SHP77 treated with DMSO at 0.1 percent for 48 hours (cell line): ENCODE results near the gene MAN2A1.
"Not testable (repeated sequence)": the region's sequence is repeated elsewhere in the genome, so short reads cannot be mapped to it uniquely, and the experiment has no call there.

Source experiments
- DNase-seq: peaks from one replicate; lab custom pipeline; 2025; lab: John Stamatoyannopoulos, UW

MAN2A1 gene

DNA sequence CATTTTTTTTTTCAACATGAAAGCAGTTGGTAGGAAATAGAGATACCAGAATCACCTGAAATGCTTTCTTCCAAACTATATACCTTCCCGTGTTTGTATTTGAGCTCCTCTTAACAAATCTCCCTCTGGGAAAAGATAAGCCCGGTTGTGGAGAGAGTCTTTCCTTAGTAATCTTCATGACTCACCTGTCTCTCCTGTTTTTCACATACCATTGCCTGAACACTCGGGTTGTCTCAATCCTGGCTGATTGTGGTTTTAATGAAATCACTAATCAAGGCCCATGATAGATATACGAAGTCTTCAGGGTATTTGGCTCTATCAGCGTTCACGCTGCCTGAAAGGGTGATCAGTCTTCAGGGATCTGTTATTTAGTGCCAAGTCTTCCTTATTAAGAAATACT, 136.7 kb downstream of the MAN2A1 start:
- no peak for DNase-seq

DNA sequence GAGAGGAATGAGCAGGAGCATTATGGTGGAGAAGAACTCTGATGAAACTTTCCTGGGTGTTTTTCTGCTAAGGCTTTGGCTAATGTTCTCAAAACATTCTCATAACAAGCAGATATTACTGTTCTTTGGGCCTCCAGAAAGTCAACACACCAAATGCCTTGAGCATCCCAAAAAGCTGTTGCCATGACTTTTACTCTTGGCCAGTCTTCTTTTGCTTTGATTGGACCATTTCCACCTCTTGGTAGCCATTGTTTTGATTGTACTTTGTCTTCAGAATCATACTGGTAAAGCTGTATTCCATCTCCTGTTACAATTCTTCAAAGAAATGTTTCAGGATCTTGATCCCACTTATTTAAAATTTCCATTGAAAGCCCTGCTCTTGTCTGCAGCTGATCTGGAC, 139.6 kb downstream of the MAN2A1 start:
- no peak for DNase-seq

DNA sequence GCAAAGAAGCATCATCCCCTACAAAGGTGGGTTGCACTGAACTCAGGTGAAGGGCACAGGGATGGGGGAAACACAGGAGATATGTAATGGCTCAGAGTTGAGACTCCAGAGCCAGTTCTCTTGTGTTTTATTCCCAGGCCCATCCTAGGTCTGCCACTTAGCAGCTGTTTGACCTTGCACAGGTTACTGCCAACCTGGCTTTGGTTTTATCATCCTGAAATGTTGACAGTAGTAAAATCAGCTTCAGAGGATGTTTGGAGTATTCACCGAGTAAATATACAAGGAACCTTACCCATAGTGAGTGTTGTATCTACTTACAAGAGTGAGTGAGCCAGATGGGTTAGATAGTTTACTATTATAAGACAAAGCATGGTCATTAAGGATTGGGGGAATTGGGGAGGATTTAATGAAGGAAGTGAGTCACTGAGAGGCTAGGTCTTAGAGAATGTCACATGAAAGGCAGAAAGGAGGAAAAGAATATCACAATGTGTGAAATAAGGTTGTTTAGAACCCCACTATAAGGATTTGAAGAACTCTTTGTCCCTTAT, 141.3 kb downstream of the MAN2A1 start:
- DNase-seq, result no peak

DNA sequence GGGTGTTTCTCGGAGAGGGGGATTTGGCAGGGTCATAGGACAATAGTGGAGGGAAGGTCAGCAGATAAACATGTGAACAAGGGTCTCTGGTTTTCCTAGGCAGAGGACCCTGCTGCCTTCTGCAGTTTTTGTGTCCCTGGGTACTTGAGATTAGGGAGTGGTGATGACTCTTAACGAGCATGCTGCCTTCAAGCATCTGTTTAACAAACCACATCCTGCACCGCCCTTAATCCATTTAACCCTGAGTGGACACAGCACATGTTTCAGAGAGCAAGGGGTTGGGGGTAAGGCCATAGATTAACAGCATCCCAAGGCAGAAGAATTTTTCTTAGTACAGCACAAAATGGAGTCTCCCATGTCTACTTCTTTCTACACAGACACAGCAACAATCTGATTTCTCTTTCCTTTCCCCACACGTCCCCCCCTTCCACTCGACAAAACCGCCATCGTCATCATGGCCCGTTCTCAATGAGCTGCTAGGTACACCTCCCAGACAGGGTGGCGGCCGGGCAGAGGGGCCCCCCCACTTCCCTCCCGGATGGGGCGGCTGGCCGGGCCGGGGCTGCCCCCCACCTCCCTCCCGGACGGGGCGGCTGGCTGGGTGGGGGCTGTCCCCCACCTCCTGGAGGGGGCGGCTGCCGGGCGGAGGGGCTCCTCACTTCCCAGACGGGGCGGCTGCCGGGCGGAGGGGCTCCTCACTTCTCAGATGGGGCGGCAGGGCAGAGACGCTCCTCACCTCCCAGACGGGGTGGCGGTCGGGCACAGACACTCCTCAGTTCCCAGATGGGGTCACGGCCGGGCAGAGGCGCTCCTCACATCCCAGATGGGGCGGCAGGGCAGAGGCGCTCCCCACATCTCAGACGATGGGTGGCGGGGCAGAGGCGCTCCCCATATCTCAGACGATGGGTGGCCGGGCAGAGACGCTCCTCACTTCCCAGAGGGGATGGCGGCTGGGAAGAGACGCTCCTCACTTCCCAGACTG, 142.8 kb downstream of the MAN2A1 start:
- not testable (repeated sequence) for DNase-seq

DNA sequence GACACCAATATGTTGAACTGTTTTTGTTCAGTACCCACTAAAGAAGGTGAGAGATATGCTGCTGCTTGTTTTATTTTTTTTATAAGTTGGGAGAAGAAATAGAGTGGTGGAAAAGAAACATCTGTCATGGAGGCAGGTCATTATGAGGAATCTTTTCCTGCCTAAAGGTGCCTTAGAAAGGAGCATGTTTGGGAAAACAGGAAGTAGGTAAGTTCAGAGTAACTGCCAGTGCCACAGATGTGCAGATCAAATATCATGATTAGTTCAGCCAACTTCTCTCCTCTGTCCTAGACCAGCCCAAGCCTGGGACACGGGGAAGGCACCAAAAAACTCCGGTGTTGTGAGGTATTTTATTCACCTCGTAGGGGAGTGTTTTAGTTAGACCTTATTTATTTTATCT, 144.2 kb downstream of the MAN2A1 start:
- no peak for DNase-seq

DNA sequence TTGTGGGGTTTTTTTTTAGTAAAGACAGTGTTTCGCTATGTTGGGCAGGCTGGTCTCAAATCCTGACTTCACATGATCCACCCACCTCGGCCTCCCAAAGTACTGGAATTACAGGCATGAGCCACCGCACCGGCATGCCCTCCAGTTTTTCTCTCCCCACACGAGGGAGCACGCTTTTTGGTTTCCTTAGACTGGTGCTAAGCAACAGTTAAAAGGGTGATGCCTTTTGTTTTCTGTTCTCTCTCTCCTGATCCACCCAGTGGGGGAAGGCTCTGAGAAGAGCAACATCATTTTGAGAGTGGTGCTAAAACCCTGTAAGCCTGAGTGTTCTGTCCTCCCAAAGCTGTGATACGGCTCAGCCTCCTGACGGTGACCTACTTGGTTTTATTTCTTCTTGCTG, 146.6 kb downstream of the MAN2A1 start:
- no peak for DNase-seq

DNA sequence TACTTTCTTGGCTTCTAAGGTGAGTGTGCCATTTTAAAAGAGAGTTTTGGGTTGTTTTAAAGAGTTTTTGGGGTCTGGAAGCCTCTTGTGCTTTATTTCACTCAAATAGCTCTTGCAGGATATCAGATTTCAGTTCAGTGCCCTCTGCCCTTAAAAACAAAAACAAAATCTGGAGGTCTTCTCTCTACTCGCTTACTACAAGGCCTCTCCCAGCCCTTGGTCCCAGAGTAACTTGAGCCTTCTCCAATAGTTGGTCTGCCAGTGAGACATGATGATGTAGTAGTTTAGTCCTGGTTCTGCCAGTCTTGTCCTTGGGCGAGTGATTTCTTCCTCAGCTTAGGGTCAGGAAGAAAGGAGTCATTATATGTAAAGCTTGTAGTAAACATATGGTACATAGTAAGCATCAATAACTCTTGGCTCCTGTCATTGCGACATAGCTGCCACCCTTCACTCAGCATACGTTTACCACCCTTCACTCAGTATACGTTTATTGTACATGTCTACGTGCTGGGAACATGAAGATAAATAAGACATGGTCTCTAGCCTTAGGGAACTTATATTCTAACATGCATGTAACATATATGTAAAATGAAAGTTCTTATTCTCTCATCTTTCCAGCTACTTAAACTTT, 147.6 kb downstream of the MAN2A1 start:
- no peak for DNase-seq

DNA sequence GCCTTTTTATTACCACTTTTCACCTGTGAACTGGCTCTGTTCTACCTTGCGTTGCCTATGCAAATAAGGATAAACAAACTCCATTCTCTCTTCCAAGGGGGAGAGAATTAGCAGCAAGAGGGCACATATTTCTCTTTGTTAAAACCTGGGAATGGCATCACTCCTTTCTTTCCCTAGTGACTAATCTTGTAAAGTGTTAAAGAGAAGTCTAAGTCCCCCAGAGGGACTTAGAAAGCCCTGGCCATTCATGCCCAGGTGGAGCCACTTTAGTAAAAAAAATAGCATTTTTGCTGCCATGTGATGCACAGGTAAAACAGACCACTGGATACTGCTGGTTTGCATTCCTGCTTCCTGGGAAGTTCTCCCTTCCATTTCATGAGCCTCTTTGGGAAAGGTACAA, 148.4 kb downstream of the MAN2A1 start:
- no peak for DNase-seq

DNA sequence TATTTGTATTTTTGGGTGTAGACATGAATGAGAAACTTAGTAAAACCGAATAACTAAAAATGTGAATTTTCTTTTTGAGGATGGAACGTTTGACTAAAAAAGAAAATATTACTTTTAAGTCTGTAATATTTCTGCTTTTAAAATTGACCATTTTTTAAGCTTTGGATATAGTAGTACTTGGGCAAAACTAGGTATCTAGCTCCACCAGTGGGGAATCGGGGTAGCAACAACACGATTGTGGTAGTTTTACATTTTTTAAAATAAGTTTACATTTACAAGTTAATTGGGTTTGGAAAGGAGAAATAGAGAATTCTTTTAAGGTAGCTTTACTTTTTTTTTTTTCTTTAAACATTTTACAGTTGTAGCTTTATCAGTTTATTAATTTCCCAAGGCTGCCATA, 154.4 kb downstream of the MAN2A1 start:
- DNase-seq, result no peak

DNA sequence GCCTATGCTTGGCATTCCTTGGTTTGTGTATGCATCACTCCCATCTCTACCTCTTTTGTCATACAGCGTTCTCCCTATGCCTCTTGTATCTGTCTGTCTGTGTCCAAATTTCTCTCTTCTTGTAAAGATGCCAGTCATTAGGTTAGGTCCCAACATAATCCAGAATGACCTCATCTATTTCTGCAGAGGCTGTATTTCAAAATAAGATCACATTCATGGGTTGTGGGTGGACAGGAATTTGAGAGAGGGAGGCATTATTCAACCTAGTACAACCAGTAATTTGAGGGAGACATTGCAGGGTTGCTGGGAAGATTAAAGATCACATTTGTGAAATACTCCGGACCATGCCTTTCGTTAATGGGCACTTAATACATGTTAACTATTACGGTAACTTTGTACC, 155.0 kb downstream of the MAN2A1 start:
- no peak for DNase-seq

DNA sequence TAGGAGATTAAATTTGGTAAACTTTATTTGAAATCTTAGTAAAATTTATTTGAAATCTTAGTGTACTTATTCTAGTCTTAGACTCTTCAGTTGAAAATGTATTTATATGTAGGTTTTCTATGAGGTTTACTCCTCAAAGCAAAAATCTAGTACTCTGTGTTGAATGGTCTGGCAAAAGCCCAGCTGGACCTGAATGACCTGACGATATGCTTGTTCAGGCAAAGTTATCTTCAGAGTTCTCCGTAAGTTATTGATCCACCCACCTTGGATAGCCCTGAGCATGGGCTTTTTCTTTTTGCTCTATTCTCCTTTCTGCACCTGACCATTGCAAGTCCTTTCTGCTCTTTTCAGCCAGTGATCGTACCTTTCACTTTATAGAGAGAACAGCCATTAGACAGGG, 158.4 kb downstream of the MAN2A1 start:
- DNase-seq, result no peak

DNA sequence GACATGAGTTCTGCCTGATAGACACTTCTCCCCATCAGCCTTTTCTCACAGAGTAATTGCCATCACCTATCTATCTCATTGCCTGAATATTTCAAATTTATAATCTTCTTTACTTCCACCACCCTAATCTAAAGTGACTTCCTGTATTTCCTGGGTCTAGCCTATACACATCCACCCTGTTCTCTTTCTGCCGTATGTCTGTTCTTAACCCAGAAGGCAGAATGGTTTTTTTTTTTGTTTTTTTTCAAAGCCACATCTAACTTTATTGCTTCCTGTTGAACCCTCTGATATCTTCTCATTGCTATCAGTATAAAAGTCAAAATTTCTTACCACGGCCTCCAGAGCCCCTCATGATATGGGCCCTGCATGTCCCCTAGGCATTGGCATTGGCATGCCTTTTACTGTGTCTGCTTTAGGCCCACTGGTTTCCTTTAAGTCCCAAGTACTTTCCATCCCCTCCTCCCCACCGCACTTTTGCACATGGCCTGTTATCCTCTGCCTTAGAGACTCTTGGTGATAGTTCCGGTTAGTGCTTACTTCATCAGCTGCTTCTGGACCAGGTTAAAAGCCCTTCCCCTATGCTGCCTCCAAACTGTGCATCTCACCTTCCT, 159.9 kb downstream of the MAN2A1 start:
- DNase-seq, result no peak

DNA sequence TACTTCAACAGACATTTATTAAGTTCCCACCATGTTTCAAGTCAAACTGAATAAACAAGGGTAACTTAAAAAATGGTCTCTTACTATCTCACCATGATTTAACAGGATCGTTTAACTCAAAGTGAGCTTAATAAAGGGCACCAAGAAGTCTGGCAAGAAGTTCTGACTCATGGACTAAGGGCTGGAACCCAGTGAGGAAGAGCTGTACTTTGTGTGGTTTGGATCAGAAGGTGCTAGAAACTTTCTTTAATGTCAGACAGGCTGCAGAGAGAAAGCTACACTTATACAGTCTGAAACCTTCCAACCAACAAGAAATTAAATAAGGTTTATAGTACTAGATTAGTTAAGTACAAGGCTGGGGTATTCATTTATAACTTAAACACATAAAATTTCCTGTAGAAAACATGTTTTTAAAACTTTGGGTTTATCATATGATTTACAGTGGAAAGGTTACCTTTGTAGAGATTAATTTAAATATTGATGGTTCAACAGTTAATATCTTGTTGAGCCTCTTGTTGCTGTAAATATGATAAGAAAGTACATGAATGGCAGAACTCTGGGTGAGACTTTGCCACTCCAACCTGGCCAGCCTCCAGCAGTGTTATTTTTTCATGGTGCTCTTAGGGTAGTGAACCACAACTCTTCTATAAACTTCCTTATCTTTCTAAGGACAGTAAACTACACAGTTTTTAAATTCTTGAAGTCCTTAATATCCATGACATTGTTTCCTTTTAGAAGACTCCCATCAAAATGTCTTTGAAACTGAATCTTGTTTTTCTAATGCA, 162.8 kb downstream of the MAN2A1 start:
- DNase-seq, result no peak

DNA sequence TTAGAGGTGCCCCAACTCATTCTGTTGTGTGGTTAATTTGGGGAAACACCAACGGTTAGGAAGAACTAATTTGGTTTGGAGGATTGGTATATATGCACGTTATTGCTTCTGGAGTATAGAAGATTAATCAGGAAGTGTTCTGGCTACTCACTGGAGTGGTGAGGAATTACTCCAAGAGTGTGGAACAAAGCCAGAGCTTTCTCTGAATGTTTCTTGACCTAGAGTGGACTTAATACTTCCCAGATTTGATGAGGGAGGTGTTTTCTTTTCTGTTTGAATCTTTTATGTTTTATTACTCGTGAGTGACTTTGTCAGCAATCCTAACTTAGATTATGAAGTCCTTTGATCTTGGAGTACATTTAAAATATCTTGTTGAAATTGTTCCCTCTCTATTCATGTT, 163.7 kb downstream of the MAN2A1 start:
- DNase-seq, result no peak

DNA sequence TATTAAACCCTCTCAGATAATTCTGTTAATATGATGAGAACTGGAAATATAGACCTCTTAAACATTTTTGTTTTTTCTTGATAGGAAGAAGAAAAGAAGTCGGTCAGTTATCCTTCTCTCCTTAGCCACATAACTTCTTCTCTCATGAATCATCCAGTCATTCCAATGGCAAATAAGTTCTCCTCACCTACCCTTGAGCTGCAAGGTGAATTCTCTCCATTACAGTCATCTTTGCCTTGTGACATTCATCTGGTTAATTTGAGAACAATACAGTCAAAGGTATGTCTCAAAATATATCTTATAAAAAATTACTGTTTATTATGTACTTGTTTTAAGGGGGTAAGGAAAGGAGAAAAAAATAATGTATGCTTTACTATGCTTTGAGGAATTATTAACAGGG, 165.3 kb downstream of the MAN2A1 start:
- no peak for DNase-seq

DNA sequence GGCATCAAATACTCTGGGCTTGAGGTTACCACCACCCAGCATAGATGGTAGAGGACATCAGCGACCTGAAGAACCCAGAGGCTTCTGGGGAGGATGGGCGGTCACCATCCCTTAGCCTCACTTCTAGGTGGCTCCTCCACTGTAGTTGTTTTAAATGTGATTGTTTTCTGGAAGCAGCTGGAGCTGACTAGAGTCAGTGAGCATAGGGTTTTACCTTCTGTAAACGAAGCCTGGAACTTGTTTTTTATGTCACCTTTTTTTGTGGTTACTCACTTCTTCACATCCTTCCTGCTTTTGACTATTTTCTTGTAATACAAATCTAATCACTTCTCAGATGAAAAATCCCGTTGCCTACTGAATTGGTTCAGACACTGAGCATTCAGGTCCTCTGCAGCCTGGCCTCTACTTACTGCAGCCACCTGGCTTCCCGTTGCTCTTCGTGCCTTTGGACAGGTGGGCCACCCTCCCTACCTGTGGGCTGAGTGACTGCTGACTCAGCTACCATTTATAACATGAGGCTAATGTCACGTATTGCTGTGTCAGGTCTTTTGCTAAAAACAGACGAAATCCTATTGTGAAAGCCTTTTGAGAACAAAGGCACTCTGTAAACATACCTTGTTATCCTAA, 167.8 kb downstream of the MAN2A1 start:
- no peak for DNase-seq

DNA sequence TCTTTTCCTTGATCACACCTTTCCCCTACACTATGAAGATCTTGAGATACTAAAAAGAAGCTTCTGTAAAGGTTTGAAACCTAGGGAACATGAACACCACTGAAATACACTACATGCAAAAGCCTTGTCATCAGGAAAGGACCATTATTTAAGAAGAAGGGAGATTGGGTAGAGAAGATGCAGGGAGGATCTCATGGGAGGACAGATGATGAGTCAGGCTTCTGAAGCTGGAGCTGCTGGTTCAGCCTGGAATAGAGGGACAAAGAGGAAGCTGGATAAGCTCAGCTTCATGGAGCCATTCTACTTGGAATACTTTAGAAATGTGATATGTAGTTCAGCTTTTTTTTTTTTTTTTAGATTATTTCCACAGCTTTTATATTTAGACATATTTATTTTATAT, 169.8 kb downstream of the MAN2A1 start:
- DNase-seq, result no peak

DNA sequence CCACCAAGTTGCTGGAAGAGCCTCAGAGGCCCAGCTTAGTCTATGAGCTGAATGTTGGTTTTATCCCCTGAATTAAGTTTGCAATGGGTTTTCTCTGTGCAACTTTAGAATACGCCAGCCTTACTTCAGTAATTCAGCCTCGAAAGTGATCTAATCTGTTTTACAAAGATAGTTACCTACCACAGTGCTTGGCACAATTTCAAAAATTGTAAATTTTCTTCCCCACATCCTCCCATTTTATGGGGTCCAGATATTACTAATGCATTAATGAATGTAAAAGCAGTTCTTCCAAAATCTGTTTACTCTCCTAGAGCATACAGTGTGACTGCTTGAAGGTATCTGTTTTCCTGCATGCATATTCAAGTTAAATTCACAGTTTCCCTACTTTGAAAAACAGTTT, 172.6 kb downstream of the MAN2A1 start:
- DNase-seq, result no peak

DNA sequence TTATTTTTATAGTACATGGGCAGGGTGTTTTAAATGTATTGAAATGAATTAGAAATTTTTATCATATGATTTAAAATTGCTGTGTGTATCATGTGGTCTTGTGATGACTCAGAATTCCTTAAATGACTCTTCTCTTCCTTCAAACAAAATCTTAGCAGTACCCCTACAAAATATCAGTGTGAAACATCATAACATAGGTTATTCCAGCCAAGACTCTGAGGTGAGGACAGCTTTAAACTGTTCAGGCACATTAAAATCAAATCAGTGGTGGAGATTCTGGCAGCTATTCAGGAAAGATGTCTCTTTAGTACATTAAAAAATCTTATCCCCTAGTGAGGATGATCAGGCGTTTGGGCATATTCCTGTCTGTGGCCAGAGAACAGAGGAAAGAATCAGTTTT, 174.0 kb downstream of the MAN2A1 start:
- DNase-seq, result no peak

DNA sequence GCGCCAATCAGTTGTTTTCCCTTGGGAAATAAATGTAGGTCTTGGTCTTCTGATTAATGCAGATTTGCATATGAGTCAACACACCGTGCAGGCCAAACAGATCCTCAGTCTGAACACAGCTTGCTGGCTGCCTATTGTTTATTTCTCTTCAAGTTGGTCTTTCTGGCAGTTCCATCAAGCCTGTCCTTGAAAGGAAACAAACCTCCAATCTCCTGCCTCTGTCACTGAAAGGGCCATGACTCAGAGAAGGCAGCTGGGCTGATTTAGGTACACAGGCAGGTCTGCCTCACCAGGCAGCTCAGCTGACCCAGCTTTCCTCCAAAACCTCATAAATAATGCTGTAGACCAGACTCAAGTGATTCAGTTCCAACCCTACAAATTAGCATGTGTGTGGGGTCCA, 175.9 kb downstream of the MAN2A1 start:
- peak; percentile 81 for DNase-seq

DNA sequence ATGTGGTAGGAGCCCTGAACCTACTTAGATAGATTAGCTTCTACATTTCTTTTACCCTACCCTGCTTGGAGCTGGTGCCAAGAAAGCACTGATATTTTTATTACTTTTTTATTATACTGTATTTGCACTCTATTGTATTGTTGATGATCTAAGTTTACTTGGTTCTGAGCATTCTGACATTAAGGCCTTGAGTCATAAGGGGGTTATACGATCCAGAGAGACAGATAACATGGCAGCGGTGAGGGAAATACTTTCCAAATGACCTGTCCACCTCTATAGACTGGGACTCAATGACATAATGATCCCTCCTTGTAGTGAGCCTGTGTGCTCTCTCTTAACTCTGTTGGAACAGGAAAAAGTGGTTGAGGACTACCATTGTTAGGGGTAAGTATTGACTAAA, 176.3 kb downstream of the MAN2A1 start:
- no peak for DNase-seq

DNA sequence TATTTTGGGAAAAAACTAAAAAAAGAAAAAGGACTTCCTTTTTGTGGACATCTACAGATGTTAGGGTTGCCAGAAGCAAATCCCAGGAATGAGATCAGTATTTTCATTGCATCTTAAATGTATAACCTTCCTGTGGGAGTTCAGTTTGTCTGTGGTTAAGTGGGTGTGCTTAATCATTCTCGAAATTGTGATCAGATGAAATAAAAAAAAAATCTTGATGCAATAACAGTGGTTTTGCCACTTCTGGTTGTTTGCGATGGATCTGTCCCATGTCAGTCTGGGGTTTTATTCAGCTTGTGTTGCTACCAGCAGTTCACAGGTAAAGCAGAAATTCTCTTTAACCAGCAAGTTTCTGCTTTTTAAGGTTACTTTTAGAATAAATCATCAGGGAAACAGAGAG, 179.0 kb downstream of the MAN2A1 start:
- DNase-seq, result no peak
